ENCODE results near the gene ZBTB46. TPM values are rescaled to one million over a fixed set of nuclear protein-coding genes. Genes with fewer than 3 reads are reported as not detected.
A peak's percentile ranks its signal among the peaks of the same experiment; 100 is the strongest.

The ZBTB46 gene
- total RNA-seq, 1 donor from 2014 or later: 11.6 TPM

- H3K9me3 Mint-ChIP-seq: no peaks in the 10 kb centered on the region
- H3K4me3 Mint-ChIP-seq: no peak overlapping the region
- no peak for TF ChIP-seq CTCF (IDR thresholded peaks at IDR 0.05; ENCODE audit: unreplicated experiment)
- no peaks in the 10 kb centered on the region for H3K4me1 Mint-ChIP-seq
- no peak for DNase-seq (ENCODE audit: low spot score in 2 of 2, unreplicated experiment in 2 of 2)
- peaks cover 2% of the 10 kb centered on the region for H3K36me3 Mint-ChIP-seq
- H3K27ac Mint-ChIP-seq: no peak overlapping the region
- no peaks in the 10 kb centered on the region for H3K27me3 Mint-ChIP-seq (ENCODE audit: low read depth)
Measured at GRCh38 chr20:63743210-63743970, 87.7 kb downstream of the ZBTB46 start.

- Mint-ChIP-seq H3K4me3 (no peak overlapping the region), H3K27me3 (ENCODE audit: low read depth) (no peaks in the 10 kb centered on the region), H3K36me3 (peaks cover 2% of the 10 kb centered on the region), H3K9me3 (no peaks in the 10 kb centered on the region), H3K4me1 (no peaks in the 10 kb centered on the region), H3K27ac (no peak overlapping the region)
- no peak for DNase-seq (ENCODE audit: low spot score in 2 of 2, unreplicated experiment in 2 of 2)
- TF ChIP-seq CTCF (IDR thresholded peaks at IDR 0.05; ENCODE audit: unreplicated experiment): no peak
Measured at GRCh38 chr20:63742381-63743024, 88.6 kb downstream of the ZBTB46 start.

GRCh38 chr20:63741676-63742380 lies 89.2 kb downstream of the ZBTB46 start:
- Mint-ChIP-seq H3K4me1 (no peaks in the 10 kb centered on the region), H3K4me3 (peak overlapping the region; percentile 70), H3K27ac (peak overlapping the region; percentile 21), H3K9me3 (no peaks in the 10 kb centered on the region), H3K36me3 (peaks cover 2% of the 10 kb centered on the region), H3K27me3 (ENCODE audit: low read depth) (no peaks in the 10 kb centered on the region)
- DNase-seq (ENCODE audit: low spot score in 2 of 2, unreplicated experiment in 2 of 2): no peak
- TF ChIP-seq CTCF (IDR thresholded peaks at IDR 0.05; ENCODE audit: unreplicated experiment): no peak

GRCh38 chr20:63741354-63741675 lies 89.7 kb downstream of the ZBTB46 start:
- Mint-ChIP-seq H3K9me3 (no peaks in the 10 kb centered on the region), H3K36me3 (peaks cover 2% of the 10 kb centered on the region), H3K27ac (peak overlapping the region; percentile 21), H3K27me3 (ENCODE audit: low read depth) (peaks cover under 1% of the 10 kb centered on the region), H3K4me1 (no peaks in the 10 kb centered on the region), H3K4me3 (peak overlapping the region; percentile 70)
- no peak for TF ChIP-seq CTCF (IDR thresholded peaks at IDR 0.05; ENCODE audit: unreplicated experiment)
- DNase-seq (ENCODE audit: low spot score in 2 of 2, unreplicated experiment in 2 of 2): no peak

GRCh38 chr20:63740627-63741353 lies 90.3 kb downstream of the ZBTB46 start:
- Mint-ChIP-seq H3K36me3 (peaks cover 5% of the 10 kb centered on the region), H3K9me3 (no peaks in the 10 kb centered on the region), H3K4me1 (no peaks in the 10 kb centered on the region), H3K4me3 (peak overlapping the region; percentile 70), H3K27ac (peak overlapping the region; percentile 78), H3K27me3 (ENCODE audit: low read depth) (peaks cover 6% of the 10 kb centered on the region)
- no peak for TF ChIP-seq CTCF (IDR thresholded peaks at IDR 0.05; ENCODE audit: unreplicated experiment)
- DNase-seq (ENCODE audit: low spot score in 2 of 2, unreplicated experiment in 2 of 2): peak in 1 of 2 experiments; percentile 88

Measured in mesothelial cell of epicardium (in vitro differentiated cells).